Calu3 (cell line): ENCODE measurements around the gene MYOM1. TPM values are rescaled to one million over a fixed set of nuclear protein-coding genes. Genes with fewer than 3 reads are reported as not detected.

Experiments used
- BruUV-seq: library from RNA; stranded (reverse); fragments of 400-500 nt; replicated peaks from 2 replicates; lab custom pipeline; 2021; lab: Mats Ljungman, UMichigan
- CTCF ChIA-PET: fragments of 300-600 bp; sonication (Branson Sonifier 250); formaldehyde crosslinking; loops from one replicate; lab custom pipeline; 2022; ENCODE audit warnings: antibody characterized with exemption; lab: Charles Lee
- DNase-seq: peaks from one replicate; pipeline ENCODE4 v3.0.0; 2022
- H3K27ac Mint-ChIP-seq: one replicate; pipeline ENCODE4 v1.8.0; 2022; ENCODE audit warnings: mixed read lengths; ENCODE audit not compliant: unreplicated experiment
- H3K27me3 Mint-ChIP-seq: one replicate; pipeline ENCODE4 v1.8.0; 2022; ENCODE audit warnings: mixed read lengths; ENCODE audit not compliant: unreplicated experiment
- H3K36me3 Mint-ChIP-seq: one replicate; pipeline ENCODE4 v1.8.0; 2022; ENCODE audit warnings: mild to moderate bottlenecking, moderate library complexity, mixed read lengths; ENCODE audit not compliant: insufficient read depth, unreplicated experiment
- H3K4me1 Mint-ChIP-seq: one replicate; pipeline ENCODE4 v1.8.0; 2022; ENCODE audit warnings: mild to moderate bottlenecking, low read depth, mixed read lengths; ENCODE audit not compliant: unreplicated experiment
- H3K4me3 Mint-ChIP-seq: one replicate; pipeline ENCODE4 v1.8.0; 2022; ENCODE audit warnings: mild to moderate bottlenecking, low read depth, moderate library complexity, mixed read lengths; ENCODE audit not compliant: unreplicated experiment
- H3K9me3 Mint-ChIP-seq: one replicate; pipeline ENCODE4 v1.8.0; 2022; ENCODE audit warnings: low read depth, mixed read lengths; ENCODE audit not compliant: unreplicated experiment
- CTCF ChIP-seq: fragments of 200-600 bp; IDR thresholded peaks from one replicate; pipeline ENCODE4 v1.8.0; 2022; ENCODE audit warnings: antibody characterized with exemption; ENCODE audit not compliant: unreplicated experiment
- intact Hi-C: fragments of 100-400 bp; cut with micrococcal nuclease; formaldehyde crosslinking; loops from one replicate; pipeline ENCODE4 v1.10.0; 2022; ENCODE audit not compliant: unreplicated experiment
- total RNA-seq: library from RNA; stranded (reverse); gene quantifications from 2 replicates; pipeline ENCODE4 v1.2.3, GENCODE V29; 2022

The MYOM1 gene
- total RNA-seq, 1 experiment from 2014 or later = 16.5 TPM

GRCh38 chr18:3104190-3105054, 115.3 kb downstream of the MYOM1 start:
- Mint-ChIP-seq H3K4me3 (no peak overlapping the region), H3K9me3 (no peaks in the 10 kb centered on the region), H3K27ac (peak overlapping the region; percentile 38), H3K27me3 (no peaks in the 10 kb centered on the region), H3K4me1 (peaks cover 37% of the 10 kb centered on the region), H3K36me3 (peaks cover 5% of the 10 kb centered on the region)
- intact Hi-C loops = no loop called here
- BruUV-seq = no TSS peak
- CTCF ChIA-PET = interaction anchor here (1.1 kb wide), 2 partner anchors 142 to 159 kb away, joined by 3 read pairs; no protein-coding TSS in a partner anchor
- no peak for DNase-seq
- TF ChIP-seq CTCF = no peak

GRCh38 chr18:3103576-3103975, 116.2 kb downstream of the MYOM1 start:
- no peak for TF ChIP-seq CTCF
- Mint-ChIP-seq H3K4me1 (peaks cover 37% of the 10 kb centered on the region), H3K27me3 (no peaks in the 10 kb centered on the region), H3K36me3 (peaks cover 5% of the 10 kb centered on the region), H3K4me3 (no peak overlapping the region), H3K27ac (no peak overlapping the region), H3K9me3 (no peaks in the 10 kb centered on the region)
- intact Hi-C loops = no loop called here
- no peak for DNase-seq
- CTCF ChIA-PET = no interaction called here
- BruUV-seq = no TSS peak

GRCh38 chr18:3102983-3103382, 116.8 kb downstream of the MYOM1 start:
- H3K27ac Mint-ChIP-seq = peak overlapping the region; percentile 9
- peaks cover 36% of the 10 kb centered on the region for H3K4me1 Mint-ChIP-seq
- no peaks in the 10 kb centered on the region for H3K27me3 Mint-ChIP-seq
- no peak for DNase-seq
- CTCF ChIA-PET = no interaction called here
- intact Hi-C loops = no loop called here
- peaks cover 5% of the 10 kb centered on the region for H3K36me3 Mint-ChIP-seq
- no peaks in the 10 kb centered on the region for H3K9me3 Mint-ChIP-seq
- no peak for TF ChIP-seq CTCF
- BruUV-seq = no TSS peak
- H3K4me3 Mint-ChIP-seq = no peak overlapping the region

- CTCF ChIA-PET = interaction anchor here (0.6 to 0.7 kb wide), 2 partner anchors 20 to 22 kb away, joined by 3 read pairs; no protein-coding TSS in a partner anchor
- no peak for DNase-seq
- no peak for TF ChIP-seq CTCF
Measured at GRCh38 chr18:3100498-3101132, 119.2 kb downstream of the MYOM1 start.

More at GRCh38 chr18:3100498-3101132, 119.2 kb downstream of the MYOM1 start:
- no peak overlapping the region for H3K4me3 Mint-ChIP-seq
- intact Hi-C loops = no loop called here
- H3K27me3 Mint-ChIP-seq = no peaks in the 10 kb centered on the region
- BruUV-seq = no TSS peak
- peaks cover 31% of the 10 kb centered on the region for H3K4me1 Mint-ChIP-seq
- no peak overlapping the region for H3K27ac Mint-ChIP-seq
- H3K36me3 Mint-ChIP-seq = peaks cover 5% of the 10 kb centered on the region
- no peaks in the 10 kb centered on the region for H3K9me3 Mint-ChIP-seq
